Activated T-cell treated with anti-CD3 and anti-CD28 coated beads, Interleukin-2, amount 50 U/mL, for 48 hours (primary cell): ENCODE measurements around the gene SBNO1.
A peak's percentile ranks its signal among the peaks of the same experiment; 100 is the strongest.
"Not testable (repeated sequence)": the region's sequence is repeated elsewhere in the genome, so short reads cannot be mapped to it uniquely, and the experiment has no call there.

Experiments used
- DNase-seq, 2 experiments: peaks; one replicate each; pipeline ENCODE4 v3.0.0-alpha.2; 2020

SBNO1 gene

GRCh38 chr12:123268850-123269249, 95.8 kb downstream of the SBNO1 start:
- DNase-seq = no peak

GRCh38 chr12:123267991-123268843, 96.4 kb downstream of the SBNO1 start:
- peak in 1 of 2 experiments; percentile 32 for DNase-seq

GRCh38 chr12:123267335-123267920, 97.2 kb downstream of the SBNO1 start:
- no peak for DNase-seq

- no peak for DNase-seq
Measured at GRCh38 chr12:123266679-123267277, 97.9 kb downstream of the SBNO1 start.

- no peak for DNase-seq
Measured at GRCh38 chr12:123265851-123266678, 98.6 kb downstream of the SBNO1 start.

GRCh38 chr12:123264642-123265041, 100.0 kb downstream of the SBNO1 start:
- peak in 1 of 2 experiments; percentile 35 for DNase-seq

GRCh38 chr12:123263196-123263817, 101.3 kb downstream of the SBNO1 start:
- no peak for DNase-seq

GRCh38 chr12:123261196-123261595, 103.5 kb downstream of the SBNO1 start:
- no peak for DNase-seq

GRCh38 chr12:123260081-123260480, 104.6 kb downstream of the SBNO1 start:
- DNase-seq = no peak

- no peak for DNase-seq
Measured at GRCh38 chr12:123258593-123258992, 106.1 kb downstream of the SBNO1 start.

DNA sequence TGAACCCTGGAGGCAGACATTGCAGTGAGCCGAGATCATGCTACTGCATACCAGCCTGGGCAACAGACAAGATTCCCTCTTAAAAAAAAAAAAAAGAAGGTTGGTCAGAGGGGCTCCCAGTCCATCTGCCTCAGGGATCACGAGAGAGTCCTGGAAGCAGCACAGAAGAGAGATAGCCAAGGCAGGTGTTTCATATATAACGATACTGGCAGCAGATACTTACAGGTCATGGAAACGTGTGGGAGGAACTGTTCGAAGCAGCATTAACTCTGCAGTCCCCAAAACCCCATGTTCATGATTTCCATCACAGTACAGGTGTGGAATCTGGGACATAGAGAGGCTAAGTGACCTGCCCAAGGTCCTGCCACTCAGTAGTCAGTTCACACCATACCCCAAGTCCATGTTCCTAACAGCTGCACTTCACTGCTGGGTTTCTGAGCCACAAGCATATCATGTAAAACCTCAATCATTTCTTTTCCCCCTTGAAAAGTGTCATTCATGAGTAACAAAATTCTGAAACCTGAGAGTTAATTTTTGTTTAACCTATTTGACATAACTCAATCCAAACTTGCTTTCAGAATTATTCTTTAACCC, 109.7 kb downstream of the SBNO1 start:
- DNase-seq = no peak

DNA sequence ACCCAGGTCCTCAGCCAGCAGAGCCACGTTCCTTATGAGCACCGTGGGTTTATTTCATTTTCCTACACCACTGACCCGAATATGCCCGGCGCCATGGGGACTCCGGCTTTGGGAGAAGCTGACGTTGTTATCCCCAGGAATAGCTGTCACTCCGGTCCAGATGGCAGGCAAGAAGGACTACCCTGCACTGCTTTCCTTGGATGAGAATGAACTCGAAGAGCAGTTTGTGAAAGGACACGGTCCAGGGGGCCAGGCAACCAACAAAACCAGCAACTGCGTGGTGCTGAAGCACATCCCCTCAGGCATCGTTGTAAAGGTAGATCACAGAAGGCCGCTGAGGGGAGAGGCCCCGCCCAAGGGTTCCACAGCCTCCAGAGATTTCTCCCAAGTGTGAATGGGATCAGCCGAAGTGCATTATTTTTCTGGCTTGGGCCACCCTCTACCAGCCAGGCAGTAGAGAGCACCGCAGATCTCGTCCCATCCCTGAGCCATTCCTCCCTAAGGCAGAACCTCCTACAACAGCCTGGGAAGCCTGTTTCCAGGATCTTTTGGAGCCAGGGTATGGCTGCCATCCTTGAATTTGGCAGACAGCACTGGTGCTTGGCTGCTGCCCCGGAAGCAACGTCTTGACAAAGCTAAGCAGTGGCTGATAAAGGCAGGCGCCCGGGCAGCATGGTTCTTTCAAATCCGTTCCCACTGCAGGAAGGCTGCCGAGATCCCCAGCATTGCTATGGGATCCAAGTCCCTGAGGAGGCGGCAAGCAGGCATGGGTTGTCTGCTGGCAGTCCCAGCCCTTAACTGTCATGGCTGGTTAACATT, 110.8 kb downstream of the SBNO1 start:
- DNase-seq = no peak

GRCh38 chr12:123252365-123252764, 112.3 kb downstream of the SBNO1 start:
- DNase-seq = not testable (repeated sequence)

DNA sequence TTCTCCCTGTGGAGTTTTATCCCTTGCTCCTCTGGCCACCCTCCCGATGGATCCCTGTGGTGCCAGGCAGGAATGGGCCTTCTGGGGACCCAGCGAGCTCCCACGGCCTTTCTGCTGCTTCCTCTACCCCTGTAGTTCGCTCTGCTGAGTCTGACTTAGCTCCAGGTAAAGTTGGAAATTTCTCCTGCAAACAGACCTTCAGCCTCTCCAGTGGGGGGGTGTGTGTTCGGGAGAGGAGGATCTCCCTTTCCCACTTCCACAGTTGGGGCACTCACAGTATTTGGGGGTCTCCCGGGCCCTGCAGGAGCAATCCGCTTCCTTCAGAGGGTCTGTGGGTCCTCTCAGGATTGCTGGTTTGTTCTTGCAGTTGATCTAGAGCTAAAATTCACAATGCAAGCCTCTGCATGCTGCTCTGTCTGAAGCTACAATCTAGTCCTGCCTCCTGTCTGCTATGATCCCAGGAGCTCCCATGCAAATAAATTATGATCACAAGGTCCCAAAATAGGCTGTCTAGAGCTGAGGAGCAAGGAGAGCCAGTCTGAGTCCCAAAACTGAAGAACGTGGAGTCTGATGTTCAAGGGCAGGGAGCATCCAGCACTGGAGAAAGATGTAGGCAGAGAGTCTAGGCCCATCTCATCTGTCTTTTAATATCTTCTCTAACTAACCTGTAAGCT, 113.1 kb downstream of the SBNO1 start:
- DNase-seq = no peak

- peak; percentile 13 to 14 for DNase-seq
Measured at GRCh38 chr12:123250471-123251383, 113.9 kb downstream of the SBNO1 start.

GRCh38 chr12:123248996-123249741, 115.5 kb downstream of the SBNO1 start:
- peak in 1 of 2 experiments; percentile 12 for DNase-seq

DNA sequence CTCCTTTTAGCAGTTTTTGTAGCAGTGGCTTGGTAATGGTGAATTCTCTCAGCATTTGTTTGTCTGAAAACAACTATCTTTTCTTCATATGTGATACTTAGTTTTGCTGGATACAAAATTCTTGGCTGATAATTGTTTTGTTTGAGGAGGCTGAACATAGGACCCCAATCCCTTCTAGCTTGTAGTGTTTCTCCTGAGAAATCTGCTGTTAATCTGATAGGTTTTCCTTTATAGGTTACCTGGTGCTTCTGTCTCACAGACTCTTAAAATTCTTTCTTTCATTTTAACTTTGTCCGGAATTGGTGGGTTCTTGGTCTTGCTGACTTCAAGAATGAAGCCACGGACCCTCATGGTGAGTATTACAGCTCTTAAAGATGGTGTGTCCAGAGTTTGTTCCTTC, 116.5 kb downstream of the SBNO1 start:
- not testable (repeated sequence) for DNase-seq

- no peak for DNase-seq
Measured at GRCh38 chr12:123245678-123246077, 119.0 kb downstream of the SBNO1 start.
